SK-N-MC (cell line): ENCODE data around the gene CDH12.

ENCODE experiments used
- EZH2 ChIP-seq: fragments of 200-600 bp; sonication (generic); IDR thresholded peaks from one replicate; pipeline ENCODE4 v1.6.1; 2017; ENCODE audit warnings: antibody characterized with exemption
- POLR2AphosphoS5 ChIP-seq: IDR thresholded peaks from 2 replicates; pipeline ENCODE4 v1.6.1; 2012; ENCODE audit warnings: mild to moderate bottlenecking, low read depth, low read length, borderline replicate concordance

GRCh38 chr5:21919414-21920022 is 933.6 kb downstream of the CDH12 start:
- TF ChIP-seq EZH2 (no peak), POLR2AphosphoS5 (no peak)
